ENCODE measurements around the gene TSPAN18.

TSPAN18 gene

GRCh38 chr11:44777209-44778194 is 50.7 kb downstream of the TSPAN18 start:
- H3K4me3 Mint-ChIP-seq, result no peak overlapping the region
- no peak for DNase-seq (ENCODE audit: low spot score)
- H3K36me3 Mint-ChIP-seq (ENCODE audit: low read depth), result no peaks in the 10 kb centered on the region
- no peaks in the 10 kb centered on the region for H3K9me3 Mint-ChIP-seq
- H3K4me1 Mint-ChIP-seq (ENCODE audit: low read depth), result no peaks in the 10 kb centered on the region
- no peak overlapping the region for H3K27ac Mint-ChIP-seq
- no peaks in the 10 kb centered on the region for H3K27me3 Mint-ChIP-seq (ENCODE audit: low read depth)

- no peak overlapping the region for H3K4me3 Mint-ChIP-seq
- no peak for DNase-seq (ENCODE audit: low spot score)
- no peaks in the 10 kb centered on the region for H3K36me3 Mint-ChIP-seq (ENCODE audit: low read depth)
- no peak overlapping the region for H3K27ac Mint-ChIP-seq
- H3K4me1 Mint-ChIP-seq (ENCODE audit: low read depth), result no peaks in the 10 kb centered on the region
- no peaks in the 10 kb centered on the region for H3K9me3 Mint-ChIP-seq
- no peaks in the 10 kb centered on the region for H3K27me3 Mint-ChIP-seq (ENCODE audit: low read depth)
Observed at GRCh38 chr11:44778195-44779100, 51.7 kb downstream of the TSPAN18 start.

- Mint-ChIP-seq H3K27me3 (ENCODE audit: low read depth) (no peaks in the 10 kb centered on the region), H3K36me3 (ENCODE audit: low read depth) (no peaks in the 10 kb centered on the region), H3K4me3 (no peak overlapping the region), H3K9me3 (no peaks in the 10 kb centered on the region), H3K27ac (no peak overlapping the region), H3K4me1 (ENCODE audit: low read depth) (no peaks in the 10 kb centered on the region)
- no peak for DNase-seq (ENCODE audit: low spot score)
Observed at GRCh38 chr11:44779736-44780520, 53.2 kb downstream of the TSPAN18 start.

- no peak overlapping the region for H3K27ac Mint-ChIP-seq
- no peaks in the 10 kb centered on the region for H3K4me1 Mint-ChIP-seq (ENCODE audit: low read depth)
- no peaks in the 10 kb centered on the region for H3K9me3 Mint-ChIP-seq
- no peaks in the 10 kb centered on the region for H3K27me3 Mint-ChIP-seq (ENCODE audit: low read depth)
- H3K36me3 Mint-ChIP-seq (ENCODE audit: low read depth), result no peaks in the 10 kb centered on the region
- H3K4me3 Mint-ChIP-seq, result no peak overlapping the region
- no peak for DNase-seq (ENCODE audit: low spot score)
Observed at GRCh38 chr11:44780940-44781631, 54.3 kb downstream of the TSPAN18 start.

GRCh38 chr11:44781655-44782054 is 54.9 kb downstream of the TSPAN18 start:
- Mint-ChIP-seq H3K9me3 (no peaks in the 10 kb centered on the region), H3K27ac (no peak overlapping the region), H3K36me3 (ENCODE audit: low read depth) (no peaks in the 10 kb centered on the region), H3K27me3 (ENCODE audit: low read depth) (no peaks in the 10 kb centered on the region), H3K4me3 (no peak overlapping the region), H3K4me1 (ENCODE audit: low read depth) (no peaks in the 10 kb centered on the region)
- DNase-seq (ENCODE audit: low spot score), result no peak

GRCh38 chr11:44782478-44782877 is 55.7 kb downstream of the TSPAN18 start:
- Mint-ChIP-seq H3K9me3 (no peaks in the 10 kb centered on the region), H3K4me3 (no peak overlapping the region), H3K27me3 (ENCODE audit: low read depth) (no peaks in the 10 kb centered on the region), H3K4me1 (ENCODE audit: low read depth) (no peaks in the 10 kb centered on the region), H3K27ac (no peak overlapping the region), H3K36me3 (ENCODE audit: low read depth) (no peaks in the 10 kb centered on the region)
- no peak for DNase-seq (ENCODE audit: low spot score)

GRCh38 chr11:44784436-44784760 is 57.6 kb downstream of the TSPAN18 start:
- Mint-ChIP-seq H3K4me3 (no peak overlapping the region), H3K27ac (no peak overlapping the region), H3K27me3 (ENCODE audit: low read depth) (no peaks in the 10 kb centered on the region), H3K9me3 (no peaks in the 10 kb centered on the region), H3K4me1 (ENCODE audit: low read depth) (no peaks in the 10 kb centered on the region), H3K36me3 (ENCODE audit: low read depth) (no peaks in the 10 kb centered on the region)
- no peak for DNase-seq (ENCODE audit: low spot score)

GRCh38 chr11:44784851-44785250 is 58.1 kb downstream of the TSPAN18 start:
- H3K4me3 Mint-ChIP-seq, result no peak overlapping the region
- DNase-seq (ENCODE audit: low spot score), result no peak
- no peaks in the 10 kb centered on the region for H3K4me1 Mint-ChIP-seq (ENCODE audit: low read depth)
- no peak overlapping the region for H3K27ac Mint-ChIP-seq
- H3K36me3 Mint-ChIP-seq (ENCODE audit: low read depth), result no peaks in the 10 kb centered on the region
- no peaks in the 10 kb centered on the region for H3K27me3 Mint-ChIP-seq (ENCODE audit: low read depth)
- no peaks in the 10 kb centered on the region for H3K9me3 Mint-ChIP-seq

- Mint-ChIP-seq H3K9me3 (no peaks in the 10 kb centered on the region), H3K4me3 (no peak overlapping the region), H3K27me3 (ENCODE audit: low read depth) (no peaks in the 10 kb centered on the region), H3K27ac (no peak overlapping the region), H3K36me3 (ENCODE audit: low read depth) (no peaks in the 10 kb centered on the region), H3K4me1 (ENCODE audit: low read depth) (no peaks in the 10 kb centered on the region)
- no peak for DNase-seq (ENCODE audit: low spot score)
Observed at GRCh38 chr11:44785856-44786607, 59.3 kb downstream of the TSPAN18 start.

GRCh38 chr11:44787070-44787469 is 60.3 kb downstream of the TSPAN18 start:
- Mint-ChIP-seq H3K27me3 (ENCODE audit: low read depth) (no peaks in the 10 kb centered on the region), H3K27ac (no peak overlapping the region), H3K9me3 (no peaks in the 10 kb centered on the region), H3K36me3 (ENCODE audit: low read depth) (no peaks in the 10 kb centered on the region), H3K4me3 (no peak overlapping the region), H3K4me1 (ENCODE audit: low read depth) (no peaks in the 10 kb centered on the region)
- DNase-seq (ENCODE audit: low spot score), result no peak

- no peak for DNase-seq (ENCODE audit: low spot score)
- no peaks in the 10 kb centered on the region for H3K9me3 Mint-ChIP-seq
- H3K27me3 Mint-ChIP-seq (ENCODE audit: low read depth), result no peaks in the 10 kb centered on the region
- H3K27ac Mint-ChIP-seq, result no peak overlapping the region
- no peak overlapping the region for H3K4me3 Mint-ChIP-seq
- no peaks in the 10 kb centered on the region for H3K4me1 Mint-ChIP-seq (ENCODE audit: low read depth)
- H3K36me3 Mint-ChIP-seq (ENCODE audit: low read depth), result no peaks in the 10 kb centered on the region
Observed at GRCh38 chr11:44787981-44788380, 61.2 kb downstream of the TSPAN18 start.

- Mint-ChIP-seq H3K27ac (no peak overlapping the region), H3K36me3 (ENCODE audit: low read depth) (no peaks in the 10 kb centered on the region), H3K27me3 (ENCODE audit: low read depth) (no peaks in the 10 kb centered on the region), H3K9me3 (no peaks in the 10 kb centered on the region), H3K4me1 (ENCODE audit: low read depth) (no peaks in the 10 kb centered on the region), H3K4me3 (no peak overlapping the region)
- DNase-seq (ENCODE audit: low spot score), result no peak
Observed at GRCh38 chr11:44788536-44789261, 61.9 kb downstream of the TSPAN18 start.

All from T-helper 2 cell treated with Interferon-gamma antibody and Interleukin-4, amounts not matched to agents 5 μg/mL and 100 μg/mL, for 36 hours (primary cell).